IMR-90 (cell line): Measurements from ENCODE around the gene GALP. TPM values are rescaled to one million over a fixed set of nuclear protein-coding genes. Genes with fewer than 3 reads are reported as not detected.
"Not testable (repeated sequence)": the region's sequence is repeated elsewhere in the genome, so short reads cannot be mapped to it uniquely, and the experiment has no call there.

Experiments
- ATAC-seq: fragments of 200-7000 bp; cut with Tn5 transposase; 2 replicates; pipeline ENCODE4 v1.9.1; 2020; ENCODE audit warnings: low read depth, mild to moderate bottlenecking, moderate library complexity
- BruUV-seq: library from RNA; stranded (reverse); fragments of 400-500 nt; replicated peaks from 2 replicates; lab custom pipeline; 2021; lab: Mats Ljungman, UMichigan
- CTCF ChIA-PET: fragments of 300-600 bp; formaldehyde crosslinking; extraction: SDS; loops from one replicate; lab custom pipeline; 2021; ENCODE audit warnings: antibody characterized with exemption; lab: Yijun Ruan, JAX
- POLR2A ChIA-PET: fragments of 300-600 bp; sonication (Branson Sonifier 250); formaldehyde crosslinking; loops from one replicate; lab custom pipeline; 2022; ENCODE audit warnings: antibody characterized with exemption; ENCODE audit not compliant: unreplicated experiment; lab: Charles Lee
- DNase-seq: peaks from one replicate; pipeline ENCODE4 v3.0.0; 2013
- H2AFZ ChIP-seq: replicated peaks from 2 replicates; pipeline ENCODE3; 2013; ENCODE audit warnings: low read length, mild to moderate bottlenecking; ENCODE audit not compliant: poor library complexity
- H2AK5ac ChIP-seq: 2 replicates; pipeline ENCODE4 v1.6.1; 2013; ENCODE audit warnings: low read depth, low read length, inconsistent platforms
- H2AK9ac ChIP-seq: replicated peaks from 2 replicates; pipeline ENCODE3; 2013; ENCODE audit warnings: mild to moderate bottlenecking, low read depth, low read length, moderate library complexity; ENCODE audit not compliant: poor library complexity
- H2BK120ac ChIP-seq: 2 replicates; pipeline ENCODE4 v1.6.1; 2013; ENCODE audit warnings: low read depth, low read length, inconsistent platforms
- H2BK15ac ChIP-seq: 3 replicates; pipeline ENCODE4 v1.6.1; 2013; ENCODE audit warnings: low read depth, low read length, inconsistent platforms
- H2BK20ac ChIP-seq: 2 replicates; pipeline ENCODE4 v1.6.1; 2013; ENCODE audit warnings: low read depth, mild to moderate bottlenecking, inconsistent platforms, low read length, moderate library complexity
- H2BK5ac ChIP-seq: 2 replicates; pipeline ENCODE4 v1.6.1; 2013; ENCODE audit warnings: mild to moderate bottlenecking, low read depth, low read length, inconsistent platforms; ENCODE audit not compliant: poor library complexity, severe bottlenecking
- H3K14ac ChIP-seq: replicated peaks from 2 replicates; pipeline ENCODE4 v1.6.1; 2013; ENCODE audit warnings: low read depth, low read length, inconsistent platforms
- H3K18ac ChIP-seq: 2 replicates; pipeline ENCODE4 v1.6.1; 2013; ENCODE audit warnings: low read depth, low read length, control low read depth
- H3K23ac ChIP-seq: 2 replicates; pipeline ENCODE4 v1.6.1; 2013; ENCODE audit warnings: low read depth, low read length, inconsistent platforms
- H3K27ac ChIP-seq: 2 replicates; pipeline ENCODE4 v1.5.1; 2013; ENCODE audit warnings: mild to moderate bottlenecking, control low read depth, low read length; ENCODE audit not compliant: insufficient read depth
- H3K27me3 ChIP-seq: 2 replicates; pipeline ENCODE4 v1.6.1; 2013; ENCODE audit warnings: low read length; ENCODE audit not compliant: control insufficient read depth, insufficient read depth
- H3K36me3 ChIP-seq: 2 replicates; pipeline ENCODE4 v1.6.1; 2013; ENCODE audit warnings: low read length, mixed read lengths; ENCODE audit not compliant: control insufficient read depth, insufficient read depth
- H3K4ac ChIP-seq: 2 replicates; pipeline ENCODE4 v1.6.1; 2013; ENCODE audit warnings: low read depth, low read length, inconsistent platforms
- H3K4me1 ChIP-seq: 2 replicates; pipeline ENCODE4 v1.6.1; 2013; ENCODE audit warnings: low read length, mixed read lengths; ENCODE audit not compliant: control insufficient read depth, insufficient read depth
- H3K4me2 ChIP-seq: 2 replicates; pipeline ENCODE4 v1.6.1; 2013; ENCODE audit warnings: low read depth, mild to moderate bottlenecking, control low read depth, low read length, moderate library complexity
- H3K4me3 ChIP-seq: 2 replicates; pipeline ENCODE4 v1.5.1; 2013; ENCODE audit warnings: low read depth, mild to moderate bottlenecking, control low read depth, low read length, moderate library complexity; ENCODE audit not compliant: insufficient read depth
- H3K56ac ChIP-seq: 2 replicates; pipeline ENCODE4 v1.6.1; 2013; ENCODE audit warnings: low read length, inconsistent platforms; ENCODE audit not compliant: insufficient read depth; ENCODE audit errors: extremely low read depth
- H3K79me1 ChIP-seq, 2 experiments: 2 replicates each; pipeline ENCODE4 v1.6.1; 2013; ENCODE audit warnings: low read length in 2 of 2, inconsistent platforms in 1 of 2, low read depth in 1 of 2
- H3K9ac ChIP-seq: 2 replicates; pipeline ENCODE4 v1.6.1; 2013; ENCODE audit warnings: low read depth, low read length, control low read depth
- H3K9me1 ChIP-seq: 2 replicates; pipeline ENCODE4 v1.6.1; 2013; ENCODE audit warnings: low read length, inconsistent platforms; ENCODE audit not compliant: insufficient read depth
- H3K9me3 ChIP-seq: 2 replicates; pipeline ENCODE4 v1.6.1; 2013; ENCODE audit warnings: low read length; ENCODE audit not compliant: control insufficient read depth, insufficient read depth
- H4K20me1 ChIP-seq: 2 replicates; pipeline ENCODE4 v1.6.1; 2013; ENCODE audit warnings: low read length, inconsistent platforms; ENCODE audit not compliant: insufficient read depth
- H4K5ac ChIP-seq: 2 replicates; pipeline ENCODE4 v1.6.1; 2013; ENCODE audit warnings: mild to moderate bottlenecking, low read depth, low read length, control low read depth
- H4K8ac ChIP-seq, 2 experiments: 2 replicates each; pipeline ENCODE4 v1.6.1; 2013; ENCODE audit warnings: low read depth in 2 of 2, low read length in 2 of 2, control low read depth in 1 of 2, inconsistent platforms in 1 of 2
- H4K91ac ChIP-seq: 2 replicates; pipeline ENCODE4 v1.6.1; 2013; ENCODE audit warnings: low read depth, low read length, inconsistent platforms; ENCODE audit not compliant: insufficient read depth
- WGBS, 2 experiments: methylation state at CpG; one replicate each; pipeline versions ENCODE4 v1.1.5 to v1.1.7; 2013; ENCODE audit warnings: missing lambda C conversion rate in 2 of 2; ENCODE audit not compliant: insufficient read length in 1 of 2; ENCODE audit errors: extremely low coverage in 2 of 2; 5-methylcytosine and 5-hydroxymethylcytosine counted together
- dilution Hi-C: fragments of 300-500 bp; cut with HindIII; formaldehyde crosslinking; loops from one replicate; pipeline ENCODE4 v1.14.3; 2018; ENCODE audit warnings: low sequenced_read_pairs; ENCODE audit not compliant: unreplicated experiment
- in situ Hi-C: fragments of 300-500 bp; cut with MboI; formaldehyde crosslinking; loops from 3 replicates; pipeline ENCODE4 v1.14.3; 2019; ENCODE audit warnings: low sequenced_read_pairs, inconsistent platforms, mixed read lengths
- intact Hi-C: fragments of 100-400 bp; cut with micrococcal nuclease; formaldehyde crosslinking; loops from 2 replicates; pipeline ENCODE4 v1.10.0; 2022
- polyA plus RNA-seq, 3 experiments: library from polyadenylated mRNA; depleted of rRNA; stranded (reverse); fragments of >200 nt; gene quantifications; 2 replicates each; pipeline ENCODE4 v1.2.3, GENCODE V29; 2012; ENCODE audit warnings: low replicate concordance in 1 of 3
- total RNA-seq: library from RNA; depleted of rRNA; stranded (reverse); fragments of >200 nt; gene quantifications from 2 replicates; pipeline ENCODE4 v1.2.3, GENCODE V29; 2012

Gene GALP
- total and polyA plus RNA-seq, 2 of the 4 experiments (the other 2 are of a cell fraction), result not detected

DNA sequence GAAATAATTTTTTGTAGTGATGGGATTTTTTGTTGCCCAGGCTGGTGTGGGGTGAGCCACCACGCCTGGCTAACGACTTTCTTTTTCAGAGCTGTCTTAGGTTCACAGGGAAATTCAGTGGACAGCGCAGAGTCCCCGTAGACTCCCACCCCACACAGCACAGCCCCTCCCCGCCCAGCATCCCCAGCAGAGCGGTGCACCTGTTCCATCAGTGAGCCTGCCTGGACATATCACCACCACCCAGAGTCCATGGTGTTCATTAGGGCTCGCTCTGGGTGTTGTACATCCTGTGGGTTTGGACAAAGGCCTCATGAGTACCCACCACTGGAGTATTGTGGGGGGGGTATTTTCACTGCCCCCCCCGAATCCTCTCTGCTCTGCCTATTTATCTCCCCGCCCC is 34.2 kb downstream of the GALP start:
- no CpG with 5 or more reads among the region's 9 CpGs for WGBS, 2 experiments
- H3K79me1 ChIP-seq, in situ Hi-C loops, H3K9me3 ChIP-seq, CTCF ChIA-PET, H2BK120ac ChIP-seq, H3K4me3 ChIP-seq, H2BK15ac ChIP-seq, H2BK20ac ChIP-seq, H3K9ac ChIP-seq, H3K4ac ChIP-seq, H3K36me3 ChIP-seq, H4K91ac ChIP-seq, H3K27ac ChIP-seq, H4K20me1 ChIP-seq, H2AFZ ChIP-seq, POLR2A ChIA-PET, dilution Hi-C loops, DNase-seq, BruUV-seq, H3K4me1 ChIP-seq, ATAC-seq, H3K14ac ChIP-seq, H2AK9ac ChIP-seq, H3K9me1 ChIP-seq, H4K5ac ChIP-seq, H3K23ac ChIP-seq, H3K56ac ChIP-seq, H2BK5ac ChIP-seq, H3K18ac ChIP-seq, H3K27me3 ChIP-seq, H3K4me2 ChIP-seq, H2AK5ac ChIP-seq, H4K8ac ChIP-seq, intact Hi-C loops: not testable (repeated sequence)
